Stimulated activated effector memory CD8-positive, alpha-beta T cell treated with anti-CD3 and anti-CD28 coated beads, Interleukin-12 subunit alpha, Interleukin-12 subunit beta, amount 100 ng/mL, for 72 hours (primary cell): ENCODE data around the gene TMEM258.

Experiments
- ATAC-seq: fragments of 150-1000 bp; cut with Tn5 transposase; 2 replicates; pipeline ENCODE4 v1.10.0; 2021
- DNase-seq, 2 donors: peaks; one replicate each; pipeline ENCODE4 v3.0.0; 2021 to 2022; ENCODE audit warnings: low spot score in 2 of 2
- H3K27ac Mint-ChIP-seq: one replicate; pipeline ENCODE4 v1.8.0; 2022; ENCODE audit warnings: mild to moderate bottlenecking, mixed read lengths
- H3K36me3 Mint-ChIP-seq: one replicate; pipeline ENCODE4 v1.8.0; 2022; ENCODE audit warnings: mild to moderate bottlenecking, mixed read lengths
- H3K4me1 Mint-ChIP-seq: one replicate; pipeline ENCODE4 v1.8.0; 2022; ENCODE audit warnings: mixed read lengths
- H3K4me3 Mint-ChIP-seq: one replicate; pipeline ENCODE4 v1.8.0; 2022; ENCODE audit warnings: mild to moderate bottlenecking, mixed read lengths
- H3K9me3 Mint-ChIP-seq: one replicate; pipeline ENCODE4 v1.8.0; 2022; ENCODE audit warnings: mixed read lengths

The TMEM258 gene

DNA sequence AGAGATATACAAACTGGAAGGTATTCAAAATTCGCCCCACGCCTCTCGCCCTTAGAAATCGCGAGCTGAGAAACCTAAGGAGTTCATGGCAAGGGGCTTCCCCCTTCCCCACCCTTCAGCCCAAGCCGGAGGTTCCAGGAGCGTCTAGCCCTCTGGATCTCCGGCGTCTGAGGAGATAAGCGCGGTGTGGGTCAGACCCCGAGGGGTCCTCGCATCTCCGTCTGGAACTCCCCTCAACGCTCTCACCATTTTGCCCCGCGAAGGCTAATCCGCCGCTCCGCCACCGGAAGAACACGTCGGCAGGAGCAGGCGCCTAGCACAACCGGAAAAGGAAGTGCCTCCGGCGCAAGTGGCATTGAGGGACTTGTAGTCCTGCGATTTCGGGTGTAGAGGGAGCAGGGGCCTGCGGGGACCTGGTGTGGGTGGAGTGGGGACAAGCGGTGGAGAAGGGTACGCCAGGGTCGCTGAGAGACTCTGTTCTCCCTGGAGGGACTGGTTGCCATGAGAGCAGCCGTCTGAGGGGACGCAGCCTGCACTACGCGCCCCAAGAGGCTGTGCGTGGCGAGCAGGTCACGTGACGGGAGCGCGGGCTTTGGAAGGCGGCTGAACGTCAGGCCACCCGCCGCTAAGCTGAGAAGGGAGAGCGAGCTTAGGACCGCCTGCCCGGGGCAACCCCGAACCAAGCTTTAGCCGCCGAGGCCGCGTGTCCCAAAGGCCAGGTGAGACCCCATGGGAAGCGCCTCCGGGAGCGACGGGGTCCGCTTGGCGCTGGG lies at the start of gene TMEM258, which contains the start of gene FEN1:
Gene TMEM258, minus strand, starts transcription at position 290 of the 773 bp plus-strand sequence. Its CDS starts 41 bp downstream, at position 249.
Gene FEN1, plus strand, starts transcription at position 602 of the 773 bp plus-strand sequence. CDS start 2,451 bp downstream, outside the sequence.
- peaks cover 43% of the 10 kb centered on the region for H3K4me1 Mint-ChIP-seq
- peak within 1 kb of the TSS; percentile 96 for H3K4me3 Mint-ChIP-seq
- peak; percentile 92 for ATAC-seq
- peak; percentile 87 to 95 for DNase-seq
- H3K9me3 Mint-ChIP-seq = no peaks in the 10 kb centered on the region
- peak within 1 kb of the TSS; percentile 100 for H3K27ac Mint-ChIP-seq
- peaks cover 98% of the 10 kb centered on the region for H3K36me3 Mint-ChIP-seq

DNA sequence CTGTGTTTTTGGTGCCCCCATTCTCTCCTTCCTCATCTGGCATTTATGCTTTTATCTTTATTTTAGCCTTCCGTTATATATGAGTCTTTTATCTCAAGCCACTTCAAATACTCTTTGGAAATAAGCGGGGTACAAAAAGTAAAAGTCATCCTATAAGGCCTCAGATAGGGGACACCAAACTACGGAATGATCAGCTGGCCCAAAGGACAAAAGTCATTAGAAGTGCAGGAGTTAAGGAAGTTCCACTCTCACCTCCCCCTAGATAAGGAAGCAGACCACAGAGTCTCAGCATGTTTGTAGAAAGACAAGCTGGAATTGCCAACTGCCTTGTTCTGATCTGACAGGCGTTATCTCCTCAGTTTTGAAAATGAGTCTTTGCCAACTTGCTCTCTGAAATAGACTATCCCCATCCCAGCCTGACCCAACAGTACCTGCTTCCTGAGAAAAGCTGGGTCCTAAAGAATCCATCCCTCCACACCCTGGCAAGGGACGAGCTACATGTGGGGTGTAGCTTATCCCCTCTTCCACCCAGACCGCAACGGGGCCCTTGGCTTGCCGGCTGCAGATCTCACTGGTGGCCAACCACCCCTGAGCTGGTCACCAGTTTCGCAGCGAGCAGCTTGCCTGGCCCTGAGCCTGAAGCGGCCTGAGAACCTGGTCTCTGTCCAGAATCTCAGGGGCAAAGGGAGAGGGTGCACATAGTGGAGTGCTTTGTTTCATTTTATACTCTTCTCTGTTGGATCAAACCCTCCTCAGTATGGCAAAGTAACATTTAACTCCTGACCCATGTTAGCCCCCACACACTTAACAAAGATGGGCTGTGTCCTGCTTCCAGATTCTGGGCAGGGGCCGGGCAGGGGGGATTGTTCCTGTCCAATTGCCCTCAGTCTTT lies 49.5 kb upstream of the TMEM258 start:
- DNase-seq (no peak), ATAC-seq (no peak)
- Mint-ChIP-seq H3K36me3 (peaks cover 88% of the 10 kb centered on the region), H3K9me3 (no peaks in the 10 kb centered on the region), H3K4me3 (no peak overlapping the region), H3K4me1 (peaks cover 20% of the 10 kb centered on the region), H3K27ac (no peak overlapping the region)

DNA sequence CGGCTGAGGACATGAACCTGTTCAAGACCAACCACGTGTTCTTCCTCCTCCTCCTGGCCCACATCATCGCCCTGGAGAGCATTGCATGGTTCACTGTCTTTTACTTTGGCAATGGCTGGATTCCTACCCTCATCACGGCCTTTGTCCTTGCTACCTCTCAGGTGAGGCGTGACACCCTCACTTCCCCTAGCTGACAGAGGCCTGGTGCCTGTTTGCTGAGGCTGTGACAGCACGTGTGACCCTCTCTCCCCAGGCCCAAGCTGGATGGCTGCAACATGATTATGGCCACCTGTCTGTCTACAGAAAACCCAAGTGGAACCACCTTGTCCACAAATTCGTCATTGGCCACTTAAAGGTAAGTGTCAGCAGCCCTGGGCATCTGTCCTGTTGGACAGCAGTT lies 48.0 kb upstream of the TMEM258 start:
- H3K36me3 Mint-ChIP-seq = peaks cover 73% of the 10 kb centered on the region
- DNase-seq = no peak
- no peak for ATAC-seq

DNA sequence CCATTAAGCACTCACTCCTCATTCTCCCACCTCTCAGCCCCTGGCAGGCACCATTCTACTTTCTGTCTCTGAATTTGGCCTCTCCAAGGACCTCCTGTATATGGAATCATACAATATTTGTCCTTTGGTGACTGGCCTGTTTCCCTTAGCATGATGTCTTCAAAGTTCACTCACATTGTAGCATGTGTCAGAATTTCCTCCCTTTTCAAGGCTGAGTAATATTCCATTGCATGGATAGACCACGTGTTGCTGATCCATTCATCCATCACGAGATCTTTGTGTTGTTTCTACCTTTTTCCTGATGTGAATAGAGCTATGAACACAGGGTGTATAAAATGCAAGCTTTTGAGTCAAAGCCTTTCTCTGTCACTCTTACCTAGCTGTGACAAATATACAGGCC lies 47.3 kb upstream of the TMEM258 start:
- peaks cover 72% of the 10 kb centered on the region for H3K36me3 Mint-ChIP-seq

More for the DNA sequence above, 48.0 kb upstream of the TMEM258 start:
- Mint-ChIP-seq H3K27ac (no peak overlapping the region), H3K4me3 (no peak overlapping the region), H3K9me3 (no peaks in the 10 kb centered on the region), H3K4me1 (peaks cover 19% of the 10 kb centered on the region)

DNA sequence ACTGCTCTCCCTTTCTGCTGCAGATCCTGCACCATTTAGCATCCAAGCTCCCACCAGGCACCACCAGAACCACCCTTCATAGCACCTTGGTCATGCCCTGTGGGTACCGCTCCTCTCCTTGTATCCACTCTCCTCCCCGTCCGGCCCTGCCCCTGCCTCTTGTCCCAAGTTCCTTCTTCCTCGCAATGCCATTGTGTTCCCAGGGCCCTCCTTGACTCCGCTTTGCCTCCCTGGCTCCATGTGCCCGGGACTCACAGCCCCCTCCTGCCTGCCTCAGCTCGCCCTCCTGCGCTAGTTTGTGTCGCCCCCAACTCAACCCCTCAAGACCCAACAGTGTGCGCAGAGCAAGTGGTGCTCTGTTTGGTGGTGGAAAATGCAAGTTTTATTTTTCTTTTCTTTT lies 46.5 kb upstream of the TMEM258 start:
- H3K36me3 Mint-ChIP-seq = peaks cover 65% of the 10 kb centered on the region
- H3K4me1 Mint-ChIP-seq = peaks cover 34% of the 10 kb centered on the region

More for the DNA sequence above, 47.3 kb upstream of the TMEM258 start:
- Mint-ChIP-seq H3K27ac (no peak overlapping the region), H3K9me3 (no peaks in the 10 kb centered on the region), H3K4me3 (no peak overlapping the region), H3K4me1 (peaks cover 25% of the 10 kb centered on the region)
- DNase-seq (no peak), ATAC-seq (no peak)

DNA sequence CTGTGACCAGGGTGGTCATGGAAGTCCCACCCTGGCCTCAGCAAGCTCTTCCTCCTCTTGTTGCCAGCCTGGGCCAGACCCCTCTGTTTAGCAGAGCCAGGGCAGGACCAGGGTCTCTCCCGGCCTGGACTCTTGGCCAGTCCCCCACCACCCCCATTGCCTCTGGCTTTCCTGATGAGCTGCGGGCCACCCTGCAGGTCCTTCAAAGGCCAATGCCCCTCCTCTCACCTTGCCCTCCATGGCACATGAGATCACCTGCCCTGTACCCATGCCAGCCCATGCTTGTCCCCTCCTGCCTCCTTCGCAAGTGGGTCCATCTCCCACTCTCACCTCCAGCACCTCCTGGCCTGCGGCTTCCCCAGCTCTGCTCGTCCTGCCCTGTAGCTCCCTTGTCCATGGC lies 46.1 kb upstream of the TMEM258 start:
- Mint-ChIP-seq H3K27ac (peak overlapping the region; percentile 86), H3K9me3 (no peaks in the 10 kb centered on the region), H3K4me1 (peaks cover 38% of the 10 kb centered on the region), H3K4me3 (no peak overlapping the region), H3K36me3 (peaks cover 61% of the 10 kb centered on the region)
- DNase-seq (no peak), ATAC-seq (no peak)

More for the DNA sequence above, 46.5 kb upstream of the TMEM258 start:
- DNase-seq = no peak
- Mint-ChIP-seq H3K27ac (peak overlapping the region; percentile 86), H3K4me3 (no peak overlapping the region), H3K9me3 (no peaks in the 10 kb centered on the region)
- ATAC-seq = no peak

DNA sequence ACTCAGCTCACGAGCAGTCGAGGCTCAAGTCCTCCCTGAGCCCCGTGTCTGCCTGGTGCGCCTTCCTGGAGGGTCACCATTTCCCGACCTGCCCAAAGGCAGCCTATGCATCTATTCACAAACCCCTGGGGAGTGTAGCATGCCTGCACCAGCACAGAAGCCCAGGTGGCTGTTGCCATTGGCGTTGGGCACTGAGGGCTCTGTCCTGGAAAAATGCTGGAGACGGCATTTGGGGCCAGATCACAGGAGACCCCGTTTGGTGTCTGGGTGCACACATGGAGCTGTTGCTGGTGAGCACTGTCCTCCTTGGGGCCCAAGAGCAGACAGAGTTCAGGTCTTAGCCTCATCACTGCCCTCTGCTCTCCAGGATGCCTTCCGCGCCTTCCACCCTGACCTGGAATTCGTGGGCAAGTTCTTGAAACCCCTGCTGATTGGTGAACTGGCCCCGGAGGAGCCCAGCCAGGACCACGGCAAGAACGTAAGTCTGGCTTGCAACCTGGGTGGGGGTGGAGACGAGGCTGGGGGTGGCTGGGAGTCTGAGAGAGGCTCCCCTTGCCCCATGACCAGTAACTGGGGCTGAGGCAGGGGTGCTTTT lies 45.1 kb upstream of the TMEM258 start:
- no peak for ATAC-seq
- peak overlapping the region; percentile 45 for H3K27ac Mint-ChIP-seq
- H3K36me3 Mint-ChIP-seq = peaks cover 52% of the 10 kb centered on the region
- no peak overlapping the region for H3K4me3 Mint-ChIP-seq
- no peaks in the 10 kb centered on the region for H3K9me3 Mint-ChIP-seq
- no peak for DNase-seq
- H3K4me1 Mint-ChIP-seq = peaks cover 48% of the 10 kb centered on the region

DNA sequence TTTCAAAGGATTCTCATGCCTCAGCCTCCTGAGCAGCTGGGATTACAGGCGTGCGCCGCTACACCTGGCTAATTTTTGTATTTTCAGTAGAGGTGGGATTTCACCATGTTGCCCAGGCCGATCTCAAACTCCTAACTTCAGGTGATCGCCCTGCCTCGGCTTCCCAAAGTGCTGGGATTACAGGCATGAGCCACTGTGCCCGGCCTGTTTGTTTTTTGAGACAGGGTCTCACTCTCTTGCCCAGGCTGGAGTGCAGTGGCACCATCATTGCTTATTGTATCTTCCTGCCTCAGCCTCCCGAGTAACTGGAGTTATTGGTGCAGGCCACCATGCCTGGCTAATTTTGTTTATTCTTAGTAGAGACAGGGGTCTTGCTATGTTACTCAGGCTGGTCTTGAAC lies 43.8 kb upstream of the TMEM258 start:
- no peaks in the 10 kb centered on the region for H3K9me3 Mint-ChIP-seq
- DNase-seq = no peak
- no peak for ATAC-seq
- H3K27ac Mint-ChIP-seq = peak overlapping the region; percentile 96
- H3K36me3 Mint-ChIP-seq = peaks cover 39% of the 10 kb centered on the region
- H3K4me3 Mint-ChIP-seq = no peak overlapping the region
- H3K4me1 Mint-ChIP-seq = peaks cover 61% of the 10 kb centered on the region

DNA sequence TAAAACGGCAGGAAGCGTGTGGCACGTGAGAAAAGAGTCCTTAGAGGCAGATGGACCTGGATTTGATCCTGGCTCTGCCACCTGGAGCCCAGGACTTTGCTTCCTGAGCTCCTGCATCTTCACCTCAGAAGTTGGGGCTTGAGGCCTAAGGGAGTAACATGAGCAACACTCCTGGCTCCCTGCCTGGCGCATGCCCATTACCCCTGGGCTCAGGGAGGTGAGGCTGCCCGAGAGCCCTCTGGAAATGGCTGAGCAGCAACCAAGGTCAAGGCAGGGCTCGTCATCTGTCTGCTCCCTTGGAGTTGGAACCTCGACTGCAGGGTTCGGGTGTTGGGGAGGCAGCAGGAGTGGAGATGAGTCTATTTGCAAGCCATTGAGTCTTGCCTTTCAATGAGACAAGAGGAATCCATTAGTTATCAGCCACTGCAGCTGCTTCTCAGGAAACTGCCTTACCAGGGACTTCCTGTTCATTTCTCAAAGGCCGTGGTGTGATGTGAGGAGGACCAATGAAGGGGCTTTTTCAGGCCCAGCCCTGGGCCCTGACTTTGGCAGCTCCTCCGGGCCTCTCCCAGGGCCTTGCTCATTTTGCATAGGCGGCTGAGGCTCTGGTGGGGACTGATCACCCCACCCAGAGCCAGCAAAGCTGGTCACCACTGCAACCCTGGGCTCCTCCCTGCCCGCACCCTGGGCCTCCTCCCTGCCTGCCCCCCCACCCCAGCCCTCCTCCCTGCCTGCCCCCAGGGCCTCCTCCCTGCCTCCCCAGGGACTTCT lies 42.1 kb upstream of the TMEM258 start:
- H3K27ac Mint-ChIP-seq = peak overlapping the region; percentile 96
- peak; percentile 45 to 77 for DNase-seq
- peak overlapping the region; percentile 67 for H3K4me3 Mint-ChIP-seq
- peaks cover 30% of the 10 kb centered on the region for H3K36me3 Mint-ChIP-seq
- peaks cover 70% of the 10 kb centered on the region for H3K4me1 Mint-ChIP-seq
- ATAC-seq = peak; percentile 97
- H3K9me3 Mint-ChIP-seq = no peaks in the 10 kb centered on the region

DNA sequence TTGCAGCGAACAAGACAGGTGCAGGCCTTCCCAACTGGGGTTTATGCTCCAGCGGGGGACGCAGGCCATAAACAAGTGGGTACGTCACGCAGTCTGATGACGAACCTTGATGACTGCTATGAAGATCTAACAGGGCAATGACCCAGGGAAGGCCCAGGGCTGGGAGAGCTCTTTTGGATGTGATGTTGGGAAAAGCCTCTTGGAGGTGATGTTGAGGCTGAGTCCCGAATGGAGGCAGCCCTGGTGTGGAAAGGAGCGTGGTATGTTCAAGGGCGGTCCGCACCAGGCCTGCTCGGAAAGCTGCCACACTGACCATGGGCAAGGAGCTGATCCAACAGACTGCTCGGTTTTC lies 41.5 kb upstream of the TMEM258 start:
- ATAC-seq (no peak), DNase-seq (no peak)
- peak overlapping the region; percentile 67 for H3K4me3 Mint-ChIP-seq
- H3K27ac Mint-ChIP-seq = peak overlapping the region; percentile 96
- no peaks in the 10 kb centered on the region for H3K9me3 Mint-ChIP-seq
- peaks cover 25% of the 10 kb centered on the region for H3K36me3 Mint-ChIP-seq
- peaks cover 68% of the 10 kb centered on the region for H3K4me1 Mint-ChIP-seq

DNA sequence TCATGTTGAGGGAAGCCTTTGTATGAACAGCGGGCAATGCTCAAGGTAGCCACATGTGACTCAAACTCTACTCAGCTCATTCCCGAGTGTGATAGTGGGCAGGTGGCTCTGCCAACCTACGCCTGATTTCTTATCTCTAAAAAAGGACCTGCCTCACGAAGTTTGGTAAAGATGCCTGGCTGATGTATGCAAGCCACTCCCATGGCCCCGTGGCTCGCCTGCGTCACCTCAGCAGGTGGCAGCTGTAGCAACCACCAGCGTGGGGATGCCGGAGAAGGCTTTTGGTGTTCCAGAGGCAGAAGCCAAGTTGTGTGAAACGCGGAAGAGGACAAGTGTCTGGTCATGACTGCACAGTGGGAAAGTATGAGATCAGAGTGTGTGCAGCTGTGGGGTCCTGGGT lies 41.1 kb upstream of the TMEM258 start:
- H3K27ac Mint-ChIP-seq = peak overlapping the region; percentile 96
- H3K4me1 Mint-ChIP-seq = peaks cover 64% of the 10 kb centered on the region
- H3K4me3 Mint-ChIP-seq = peak overlapping the region; percentile 67
- no peak for ATAC-seq
- DNase-seq = no peak
- H3K36me3 Mint-ChIP-seq = peaks cover 20% of the 10 kb centered on the region
- H3K9me3 Mint-ChIP-seq = no peaks in the 10 kb centered on the region

DNA sequence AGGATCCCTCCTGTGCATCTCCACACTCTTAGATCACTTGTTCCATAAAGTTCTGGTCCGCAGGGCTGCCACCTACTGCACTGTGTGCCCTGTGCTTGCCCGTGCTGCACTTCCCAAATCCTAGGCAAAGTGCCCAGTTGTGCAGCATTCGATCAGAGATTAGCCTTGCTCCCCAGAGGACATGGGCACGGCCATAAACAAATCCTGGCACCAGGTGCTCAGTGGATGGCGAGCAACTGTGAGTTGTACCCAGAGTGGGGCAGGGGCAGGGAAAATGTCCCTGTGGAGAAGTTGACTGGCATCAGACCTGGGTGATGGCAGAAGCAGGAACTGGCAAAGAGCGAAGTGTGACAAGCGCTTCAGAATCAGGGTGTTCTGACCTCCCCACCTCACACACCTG lies 40.4 kb upstream of the TMEM258 start:
- peaks cover 21% of the 10 kb centered on the region for H3K36me3 Mint-ChIP-seq
- H3K4me3 Mint-ChIP-seq = peak overlapping the region; percentile 67
- DNase-seq (no peak), ATAC-seq (no peak)
- peaks cover 64% of the 10 kb centered on the region for H3K4me1 Mint-ChIP-seq
- H3K27ac Mint-ChIP-seq = peak overlapping the region; percentile 96
- no peaks in the 10 kb centered on the region for H3K9me3 Mint-ChIP-seq

DNA sequence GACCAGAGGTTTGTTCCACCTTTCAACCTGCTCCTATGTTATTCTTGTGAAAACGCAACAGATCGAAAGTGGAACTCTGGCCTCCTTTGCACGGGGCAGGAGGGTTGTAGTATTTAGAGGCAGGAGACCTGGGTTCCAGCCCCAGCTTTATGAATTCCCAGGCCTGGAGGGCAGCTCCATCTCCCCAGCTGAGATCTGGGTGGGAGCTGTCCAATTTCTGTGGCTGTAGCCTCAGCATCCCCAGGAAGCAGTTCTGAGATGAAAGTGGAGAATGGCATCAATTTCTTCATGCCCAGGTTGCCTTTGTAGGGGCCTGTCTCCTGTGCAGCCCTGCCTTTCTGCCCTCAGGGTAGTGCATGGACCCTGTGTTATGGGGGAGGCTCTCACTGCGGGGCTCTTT lies 39.8 kb upstream of the TMEM258 start:
- ATAC-seq (no peak), DNase-seq (no peak)
- Mint-ChIP-seq H3K9me3 (no peaks in the 10 kb centered on the region), H3K36me3 (peaks cover 22% of the 10 kb centered on the region), H3K4me1 (peaks cover 66% of the 10 kb centered on the region), H3K4me3 (no peak overlapping the region), H3K27ac (peak overlapping the region; percentile 96)

DNA sequence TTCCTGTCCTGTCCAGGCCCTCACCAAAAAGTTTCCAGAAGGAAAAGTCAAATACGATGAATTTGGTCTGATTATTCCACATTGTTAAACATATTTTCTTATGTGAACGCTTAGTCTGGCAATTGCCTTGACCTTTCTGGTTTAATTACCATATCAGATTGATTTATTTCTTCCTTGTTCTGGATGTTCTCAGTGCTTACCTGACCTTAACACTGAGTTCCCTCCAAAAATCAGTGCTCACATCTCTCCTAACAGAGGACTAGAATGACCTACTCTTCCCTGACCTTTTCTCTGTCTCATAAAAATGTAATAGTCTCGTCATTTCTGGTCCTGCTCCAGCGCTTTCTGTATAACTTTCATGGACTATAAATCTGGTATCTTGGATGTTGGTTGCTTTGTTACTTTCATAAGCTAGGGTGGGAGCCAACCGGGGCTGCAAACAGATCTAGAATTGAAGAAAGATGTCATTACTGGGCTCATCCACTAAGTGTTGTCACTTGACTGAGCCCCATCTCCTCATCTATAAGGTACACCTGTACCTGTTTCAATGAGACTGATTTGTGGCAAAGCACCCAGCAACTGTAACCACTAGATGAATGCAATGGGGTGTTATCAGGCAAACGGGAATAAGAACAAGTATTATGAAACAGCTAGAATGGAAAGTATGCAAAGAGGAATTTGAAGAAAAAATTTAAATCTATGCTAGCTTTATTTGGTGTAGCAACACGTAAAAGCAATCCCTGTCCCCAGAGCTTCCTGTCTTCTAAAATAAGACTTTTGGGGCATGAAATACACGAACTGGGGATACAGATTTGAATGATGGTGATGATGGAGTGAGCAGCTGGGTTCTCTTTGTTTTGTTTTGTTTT lies 38.1 kb upstream of the TMEM258 start:
- ATAC-seq = no peak
- Mint-ChIP-seq H3K4me1 (peaks cover 71% of the 10 kb centered on the region), H3K27ac (peak overlapping the region; percentile 96)

More for the DNA sequence above, 38.1 kb upstream of the TMEM258 start:
- no peaks in the 10 kb centered on the region for H3K9me3 Mint-ChIP-seq
- DNase-seq = no peak
- H3K36me3 Mint-ChIP-seq = peaks cover 27% of the 10 kb centered on the region
- peak overlapping the region; percentile 86 for H3K4me3 Mint-ChIP-seq
